RKO (cell line): ENCODE results near the gene SRRM3.
"Not testable (repeated sequence)": the region's sequence is repeated elsewhere in the genome, so short reads cannot be mapped to it uniquely, and the experiment has no call there.

Source experiments
- DNase-seq: peaks from one replicate; pipeline ENCODE4 v3.0.0-alpha.2; 2016; ENCODE audit warnings: low spot score

The SRRM3 gene

DNA sequence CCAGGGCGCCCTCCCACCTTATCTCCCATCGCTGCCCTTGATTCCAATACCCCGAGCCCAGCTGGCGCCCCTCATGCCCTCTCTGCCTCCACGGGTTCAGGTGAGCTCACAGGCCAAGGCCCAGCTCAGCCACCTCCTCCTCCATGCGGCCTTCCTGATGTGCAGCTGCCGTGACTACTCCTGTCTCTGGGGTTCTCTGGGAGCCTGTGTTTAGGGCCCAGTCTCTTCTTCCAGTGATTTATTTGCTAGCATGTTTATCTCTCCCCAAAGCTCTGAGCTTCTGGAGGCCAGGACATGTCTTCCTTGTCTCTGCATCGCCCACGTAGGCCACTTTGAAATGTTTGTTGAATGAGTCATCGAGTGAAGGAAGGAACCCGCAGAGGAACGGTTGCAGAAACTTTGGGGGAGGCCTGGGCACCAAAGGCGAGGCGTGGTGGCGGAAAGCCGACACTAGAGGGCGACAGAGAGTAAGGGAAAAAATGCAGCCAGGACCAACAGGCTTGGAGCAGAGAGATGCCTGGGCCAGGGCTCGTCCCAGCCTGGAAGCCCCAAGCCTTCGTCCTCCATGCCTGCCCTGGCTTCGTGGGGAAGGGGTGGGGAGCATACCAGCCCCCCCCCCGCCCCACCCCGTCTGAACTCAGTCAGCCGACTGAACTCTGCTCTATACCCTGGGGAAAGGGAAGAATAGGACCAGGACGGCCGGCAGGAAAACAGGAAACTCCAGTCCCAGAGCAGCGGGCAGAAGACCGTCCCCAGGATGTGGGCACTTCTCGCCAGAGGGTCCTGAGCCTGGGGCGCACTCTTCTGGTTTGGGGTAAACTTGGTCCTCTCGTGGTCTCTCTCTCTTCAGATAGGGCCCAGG, 89.9 kb downstream of the SRRM3 start:
- peak; percentile 97 for DNase-seq

DNA sequence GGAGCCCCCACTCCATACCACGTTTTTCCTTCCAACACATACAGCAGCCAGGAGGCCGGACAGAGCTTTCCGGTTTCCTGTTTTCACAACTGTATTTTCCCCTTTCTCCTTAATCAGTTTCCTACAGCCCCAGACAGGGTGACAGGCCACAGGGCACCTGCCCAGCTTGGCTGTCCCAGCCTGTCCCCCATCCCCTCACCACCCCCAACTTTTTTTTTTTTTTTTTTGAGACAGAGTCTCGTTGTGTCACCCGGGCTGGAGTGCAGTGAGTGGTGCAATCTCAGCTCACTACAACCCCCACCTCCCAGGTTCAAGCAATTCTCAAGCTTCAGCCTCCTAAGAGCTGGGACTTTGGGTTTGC, 90.5 kb downstream of the SRRM3 start:
- DNase-seq = peak; percentile 32

DNA sequence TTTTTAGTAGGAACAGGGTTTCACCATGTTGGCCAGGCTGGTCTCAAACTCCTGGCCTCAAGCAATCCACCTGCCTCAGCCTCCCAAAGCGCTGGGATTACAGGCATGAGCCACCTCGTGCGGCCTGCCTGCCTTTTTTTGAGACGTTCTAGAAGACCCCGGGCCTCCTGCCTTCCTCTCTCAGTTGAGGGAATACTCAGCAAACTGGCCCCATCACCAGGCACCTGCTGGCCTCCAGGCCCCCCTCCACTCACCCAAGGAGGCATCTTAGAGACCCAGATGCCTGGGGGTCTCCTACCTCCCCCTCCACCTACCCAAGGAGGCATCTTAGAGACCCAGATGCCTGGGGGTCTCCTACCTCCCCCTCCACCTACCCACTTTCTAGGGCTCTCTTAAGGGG, 91.2 kb downstream of the SRRM3 start:
- not testable (repeated sequence) for DNase-seq

DNA sequence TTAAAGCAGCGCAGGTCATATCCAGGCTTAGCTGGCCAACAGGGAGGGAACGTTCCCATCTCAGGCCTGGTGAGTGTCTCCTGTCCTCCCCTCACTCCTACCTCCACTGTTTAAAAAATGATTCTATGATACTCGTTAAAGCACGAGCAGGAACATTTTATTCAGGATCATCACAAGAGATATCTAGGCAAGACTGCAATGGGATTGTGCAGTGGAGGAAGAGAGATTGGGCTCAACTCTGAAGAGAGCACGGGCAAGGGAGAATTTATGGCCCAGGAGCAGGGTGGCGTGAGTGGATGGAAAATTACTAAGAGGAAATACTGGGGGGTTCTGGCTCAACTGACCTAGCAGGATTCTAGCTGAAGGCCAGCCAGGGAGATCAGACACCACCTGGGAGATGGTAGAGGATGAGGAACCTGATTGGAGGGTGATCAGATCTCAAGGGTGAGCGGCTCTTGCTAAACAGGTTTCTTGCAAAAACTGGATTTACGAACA, 91.8 kb downstream of the SRRM3 start:
- DNase-seq = no peak

DNA sequence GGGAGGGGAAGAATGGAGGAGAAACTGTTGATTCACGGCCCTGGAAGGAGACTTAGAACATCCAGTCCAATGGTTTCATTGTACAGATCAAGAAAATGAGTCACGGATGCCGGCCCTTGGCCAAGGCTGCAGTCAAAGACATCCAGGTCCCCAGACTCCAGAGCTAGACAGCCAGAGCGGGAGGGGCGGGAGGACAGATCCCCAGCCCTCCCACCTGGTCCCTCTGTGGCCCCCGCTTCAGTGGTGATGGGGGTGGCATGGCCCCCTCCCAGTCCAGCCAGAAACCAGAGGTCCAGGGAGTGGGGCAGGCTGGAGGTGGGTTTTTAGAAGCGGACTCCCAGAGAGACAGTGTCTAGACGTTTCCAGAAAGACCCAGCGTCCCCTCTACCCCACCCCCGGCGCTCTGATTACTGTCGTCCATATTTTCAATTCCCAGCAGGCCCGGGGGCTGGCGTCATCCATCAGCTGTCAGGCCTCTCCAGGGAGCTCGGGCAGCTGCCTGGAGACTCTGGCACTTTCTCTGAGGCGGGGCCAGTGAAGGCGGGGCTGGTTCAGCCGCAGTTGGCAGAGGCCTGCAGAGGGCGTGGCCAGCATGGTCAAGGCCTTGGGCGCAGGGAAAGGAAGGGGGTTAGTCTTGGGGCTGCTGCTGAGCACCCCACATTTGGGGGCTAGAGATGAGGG, 92.8 kb downstream of the SRRM3 start:
- peak; percentile 86 for DNase-seq

DNA sequence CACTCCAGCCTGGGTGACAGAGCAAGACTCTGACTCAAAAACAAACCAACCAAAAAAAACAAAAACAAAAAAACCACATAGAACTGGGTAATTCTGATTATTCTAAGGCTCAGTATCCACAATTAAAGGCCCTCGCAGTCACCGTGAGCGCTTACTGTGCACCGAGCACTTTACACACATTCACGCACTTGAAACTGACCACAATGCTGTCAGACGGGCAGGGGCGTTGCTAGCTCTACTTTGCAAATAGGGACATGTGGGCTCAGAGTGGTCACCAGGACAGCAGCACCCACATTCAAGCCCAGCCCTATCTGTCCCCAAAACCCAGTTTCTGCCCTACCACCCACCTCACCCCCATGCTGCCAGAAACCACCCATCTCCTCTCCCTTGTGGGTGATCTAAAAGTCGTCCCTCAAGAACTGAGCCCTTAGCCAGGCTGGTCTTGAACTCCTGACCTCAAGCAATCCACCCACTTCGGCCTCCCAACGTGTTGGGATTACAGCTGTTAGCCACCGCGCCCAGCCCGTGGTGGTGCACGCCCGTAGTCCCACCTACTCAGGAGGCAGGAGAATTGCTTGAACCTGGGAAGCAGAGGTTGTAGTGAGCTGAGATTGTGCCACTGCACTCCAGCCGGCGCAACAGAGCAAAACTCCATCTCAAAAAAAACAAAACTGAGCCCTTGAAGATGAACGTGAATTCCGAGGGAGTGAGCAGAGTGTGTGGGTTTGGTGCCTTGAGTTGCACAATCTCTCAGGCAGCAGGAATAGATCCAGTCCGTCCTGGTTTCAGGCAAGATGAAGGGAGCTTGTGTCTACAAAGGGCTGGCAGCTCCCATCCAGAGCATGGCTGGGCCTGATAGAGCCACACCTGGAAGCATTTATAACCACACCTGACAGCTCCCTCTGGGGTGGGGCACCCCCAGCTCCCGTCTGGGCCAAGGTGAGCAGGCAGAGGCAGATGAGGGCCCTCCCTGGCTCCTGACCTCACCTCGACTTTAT, 95.3 kb downstream of the SRRM3 start:
- DNase-seq = no peak

DNA sequence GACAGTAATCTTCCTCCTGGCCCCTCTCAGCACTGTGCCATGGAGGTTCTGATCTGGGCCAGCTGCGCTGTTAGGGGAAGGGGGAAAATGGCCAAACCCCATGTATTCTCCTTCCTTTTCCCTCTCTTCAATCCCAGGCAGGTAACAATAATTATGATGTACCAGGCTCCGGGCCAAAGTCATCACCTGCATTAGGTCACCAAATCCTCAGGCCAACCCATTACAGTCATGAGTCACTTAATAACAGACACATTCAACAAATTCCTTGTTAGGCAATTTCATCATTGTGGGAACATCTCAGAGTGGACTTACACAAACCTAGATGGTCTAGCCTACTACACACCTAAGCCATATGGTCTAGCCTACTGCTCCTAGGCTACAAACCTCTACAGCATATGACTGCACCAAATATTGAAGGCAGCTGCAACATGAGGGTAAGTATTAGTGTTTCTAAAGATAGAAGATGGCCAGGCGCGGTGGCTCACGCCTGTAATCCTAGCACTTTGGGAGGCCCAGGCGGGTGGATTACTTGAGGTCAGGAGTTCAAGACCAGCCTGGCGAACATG, 98.6 kb downstream of the SRRM3 start:
- peak; percentile 73 for DNase-seq

DNA sequence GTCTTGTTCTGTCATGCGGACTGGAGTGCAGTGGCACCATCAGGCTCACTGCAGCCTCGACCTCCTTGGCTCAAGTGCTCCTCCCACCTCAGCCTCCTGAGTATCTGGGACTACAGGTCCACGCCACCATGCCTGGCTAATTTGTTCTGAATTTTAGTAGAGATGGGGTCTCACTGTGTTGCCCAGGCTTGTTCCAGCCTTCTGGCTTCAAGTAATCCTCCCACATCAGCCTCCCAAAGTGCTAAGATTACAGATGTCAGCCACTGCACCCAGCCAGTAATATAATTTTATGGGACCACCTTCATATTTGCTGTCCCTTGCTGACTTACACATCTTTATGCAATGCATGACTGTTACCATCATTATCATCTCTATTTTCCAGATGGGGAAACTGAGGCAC, 99.3 kb downstream of the SRRM3 start:
- no peak for DNase-seq

DNA sequence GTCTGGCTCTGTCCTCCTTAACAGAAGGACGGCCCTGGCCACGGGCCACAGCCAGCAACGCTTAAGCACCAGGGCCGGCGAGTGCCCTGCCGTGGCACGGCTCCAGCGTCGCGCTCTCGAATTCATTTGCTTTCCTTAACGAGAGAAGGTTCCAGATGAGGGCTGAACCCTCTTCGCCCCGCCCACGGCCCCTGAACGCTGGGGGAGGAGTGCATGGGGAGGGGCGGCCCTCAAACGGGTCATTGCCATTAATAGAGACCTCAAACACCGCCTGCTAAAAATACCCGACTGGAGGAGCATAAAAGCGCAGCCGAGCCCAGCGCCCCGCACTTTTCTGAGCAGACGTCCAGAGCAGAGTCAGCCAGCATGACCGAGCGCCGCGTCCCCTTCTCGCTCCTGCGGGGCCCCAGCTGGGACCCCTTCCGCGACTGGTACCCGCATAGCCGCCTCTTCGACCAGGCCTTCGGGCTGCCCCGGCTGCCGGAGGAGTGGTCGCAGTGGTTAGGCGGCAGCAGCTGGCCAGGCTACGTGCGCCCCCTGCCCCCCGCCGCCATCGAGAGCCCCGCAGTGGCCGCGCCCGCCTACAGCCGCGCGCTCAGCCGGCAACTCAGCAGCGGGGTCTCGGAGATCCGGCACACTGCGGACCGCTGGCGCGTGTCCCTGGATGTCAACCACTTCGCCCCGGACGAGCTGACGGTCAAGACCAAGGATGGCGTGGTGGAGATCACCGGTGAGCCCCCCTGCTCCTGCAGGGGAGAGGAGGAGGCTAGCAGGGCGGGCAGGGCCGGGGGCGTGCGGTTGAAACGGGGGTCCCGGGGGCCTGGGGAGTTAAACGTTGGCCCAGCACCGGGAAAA, 100.9 kb downstream of the SRRM3 start, which contains the start of gene HSPB1:
Gene HSPB1 (plus strand): TSS at position 327 of the 855 bp plus-strand sequence. CDS start 40 bp downstream, at position 367.
- peak; percentile 89 for DNase-seq

DNA sequence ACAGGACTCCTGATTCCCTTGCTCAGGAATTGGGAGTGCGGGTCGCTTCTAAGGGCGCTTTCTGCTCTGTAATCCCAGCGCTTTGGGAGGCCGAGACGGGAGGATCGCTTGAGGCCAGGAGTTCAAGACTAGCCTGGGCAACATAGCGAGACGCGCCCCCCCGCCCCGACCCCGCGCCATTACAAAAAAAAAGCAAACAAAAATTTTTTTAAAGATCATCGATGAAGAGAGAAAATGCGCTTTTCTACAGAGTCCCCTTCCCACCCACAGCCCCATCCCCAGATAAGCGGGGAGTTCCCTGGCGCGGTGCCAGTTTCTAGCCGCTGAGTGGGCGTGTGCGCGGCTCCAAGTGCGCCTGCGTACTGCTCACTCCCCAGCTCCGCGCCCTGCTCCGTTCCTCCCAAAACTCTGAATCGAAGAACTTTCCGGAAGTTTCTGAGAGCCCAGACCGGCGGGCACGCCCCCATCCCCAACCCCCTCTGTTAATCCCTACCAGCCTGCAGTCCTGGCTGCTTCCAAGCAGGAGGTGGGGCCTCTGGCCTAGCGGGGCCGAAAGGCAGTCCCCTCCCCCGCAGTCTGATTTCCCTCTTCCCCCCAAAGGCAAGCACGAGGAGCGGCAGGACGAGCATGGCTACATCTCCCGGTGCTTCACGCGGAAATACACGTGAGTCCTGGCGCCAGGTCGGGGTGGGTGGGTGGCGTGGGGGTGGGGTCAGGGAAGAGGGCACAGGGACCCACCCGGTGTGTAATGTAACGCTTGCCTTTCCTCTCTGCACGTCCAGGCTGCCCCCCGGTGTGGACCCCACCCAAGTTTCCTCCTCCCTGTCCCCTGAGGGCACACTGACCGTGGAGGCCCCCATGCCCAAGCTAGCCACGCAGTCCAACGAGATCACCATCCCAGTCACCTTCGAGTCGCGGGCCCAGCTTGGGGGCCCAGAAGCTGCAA, 101.8 kb downstream of the SRRM3 start:
- DNase-seq = peak; percentile 96

DNA sequence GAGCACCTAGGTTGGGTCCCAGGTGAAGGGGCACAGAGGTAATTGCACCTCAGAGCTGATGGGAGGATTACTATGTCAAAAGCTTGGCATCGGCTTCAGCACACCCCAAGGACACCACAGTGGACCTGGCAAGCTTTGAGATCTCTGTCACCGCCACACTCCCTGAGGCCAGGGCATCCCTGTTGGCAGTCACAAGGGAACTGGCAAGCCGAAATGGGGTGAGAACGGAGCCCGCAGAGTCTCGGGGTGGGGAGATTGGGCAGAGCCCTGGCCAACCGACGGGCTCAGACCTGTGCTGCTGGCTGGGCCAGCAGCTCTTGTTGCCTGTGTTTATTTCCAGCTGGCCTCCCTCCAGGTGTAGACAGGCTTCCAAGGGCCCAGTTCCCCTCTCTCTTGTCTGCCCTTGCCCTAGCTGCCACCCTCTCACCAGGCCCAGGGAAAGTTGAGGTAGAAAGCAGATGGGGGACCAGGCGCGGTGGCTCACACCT, 103.2 kb downstream of the SRRM3 start:
- DNase-seq = no peak

DNA sequence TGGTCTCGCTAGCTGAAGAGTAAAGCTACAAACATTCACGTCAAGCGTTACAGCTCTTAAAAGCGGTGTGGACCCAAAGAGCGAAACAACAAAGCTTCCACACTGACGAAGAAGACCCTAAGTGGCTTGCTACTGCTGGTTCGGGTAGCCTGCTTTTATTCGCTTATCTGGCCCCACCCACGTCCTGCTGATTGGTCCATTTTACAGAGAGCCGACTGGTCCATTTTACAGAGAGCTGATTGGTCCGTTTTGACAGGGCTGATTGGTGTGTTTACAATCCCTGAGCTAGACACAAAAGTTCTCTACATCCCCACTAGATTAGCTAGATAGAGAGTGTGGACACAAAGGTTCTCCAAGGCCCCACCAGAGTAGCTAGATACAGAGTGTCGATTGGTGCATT, 107.2 kb downstream of the SRRM3 start:
- not testable (repeated sequence) for DNase-seq

DNA sequence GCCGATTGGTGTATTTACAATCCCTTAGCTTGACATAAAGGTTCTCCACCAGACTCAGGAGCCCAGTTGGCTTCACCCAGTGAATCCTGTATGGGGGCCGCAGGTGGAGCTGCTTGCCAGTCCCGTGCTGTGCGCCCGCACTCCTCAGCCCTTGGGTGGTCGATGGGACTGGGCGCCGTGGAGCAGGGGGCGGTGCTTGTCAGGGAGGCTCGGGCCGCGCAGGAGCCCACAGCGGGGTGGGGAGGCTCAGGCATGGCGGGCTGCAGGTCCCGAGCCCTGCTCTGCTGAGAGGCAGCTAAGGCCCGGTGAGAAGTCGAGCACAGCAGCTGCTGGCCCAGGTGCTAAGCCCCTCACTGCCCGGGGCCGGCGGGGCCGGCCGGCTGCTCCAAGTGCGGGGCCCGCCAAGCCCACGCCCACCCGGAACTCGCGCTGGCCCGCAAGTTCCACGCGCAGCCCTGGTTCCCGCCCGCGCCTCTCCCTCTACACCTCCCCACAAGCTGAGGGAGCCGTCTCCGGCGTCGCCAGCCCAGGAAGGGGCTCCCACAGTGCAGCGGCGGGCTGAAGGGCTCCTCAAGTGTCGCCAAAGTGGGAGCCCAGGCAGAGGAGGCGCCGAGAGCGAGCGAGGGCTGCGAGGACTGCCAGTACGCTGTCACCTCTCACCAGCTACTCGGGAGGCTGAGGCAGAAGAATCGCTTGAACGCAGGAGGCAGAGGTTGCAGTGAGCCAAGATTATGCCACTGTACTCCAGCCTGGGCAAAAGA, 107.8 kb downstream of the SRRM3 start:
- not testable (repeated sequence) for DNase-seq

DNA sequence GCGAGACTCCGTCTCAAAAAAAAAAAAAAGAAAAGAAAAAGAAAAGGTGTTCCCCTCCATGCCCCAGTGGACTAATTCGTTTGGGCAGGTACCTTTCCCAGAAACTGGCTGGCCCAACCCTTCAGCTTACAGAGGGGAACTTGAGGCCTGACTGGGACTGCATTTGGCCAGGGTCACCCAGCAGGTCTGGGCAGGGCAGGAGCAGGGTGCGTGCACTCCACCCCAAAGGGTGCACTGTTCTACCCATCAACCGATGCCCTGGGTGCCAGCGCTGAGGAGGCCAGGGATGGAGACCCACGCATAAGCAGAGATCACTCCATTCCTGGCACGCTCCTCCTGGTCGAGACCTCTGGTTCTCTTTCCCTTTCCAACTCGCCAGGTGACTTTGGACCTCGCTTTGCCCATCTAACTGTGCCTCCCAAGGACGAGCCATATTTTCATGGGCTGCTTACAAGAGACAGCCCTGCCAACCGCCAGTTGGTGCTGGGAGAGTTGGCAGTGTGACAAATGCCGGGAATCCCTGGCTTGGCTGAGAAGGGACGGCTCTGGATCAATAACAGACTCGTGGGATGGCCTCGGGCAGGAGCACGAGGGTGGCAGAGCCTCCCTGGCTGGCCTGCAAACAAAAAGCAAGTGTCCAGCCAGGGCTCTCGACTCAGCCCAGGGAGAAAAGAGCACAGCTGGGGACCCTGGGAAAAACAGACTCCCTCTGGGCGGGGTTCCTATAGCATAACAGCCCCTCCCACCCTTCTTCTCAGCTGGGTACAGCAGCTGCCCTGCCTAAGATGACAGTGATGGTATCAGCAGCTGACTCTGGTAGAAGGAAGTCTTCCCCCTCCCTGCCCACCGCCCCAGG, 108.6 kb downstream of the SRRM3 start:
- DNase-seq = no peak

DNA sequence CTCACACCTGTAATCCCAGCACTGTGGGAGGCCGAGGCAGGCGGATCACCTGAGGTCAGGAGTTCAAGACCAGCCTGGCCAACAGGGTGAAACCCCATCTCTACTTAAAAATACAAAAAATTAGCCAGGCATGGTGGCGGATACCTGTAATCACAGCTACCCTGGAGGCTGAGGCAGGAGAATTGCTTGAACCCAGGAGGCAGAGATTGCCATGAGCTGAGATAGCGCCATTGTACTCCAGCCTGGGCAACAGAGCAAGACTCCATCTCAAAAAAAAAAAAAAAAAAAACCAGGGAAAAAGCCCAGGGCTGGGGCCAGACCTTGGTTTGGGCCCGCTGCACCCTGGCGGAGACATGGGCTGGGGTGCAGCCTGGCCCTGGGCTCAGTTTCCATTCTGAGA, 110.1 kb downstream of the SRRM3 start:
- not testable (repeated sequence) for DNase-seq

DNA sequence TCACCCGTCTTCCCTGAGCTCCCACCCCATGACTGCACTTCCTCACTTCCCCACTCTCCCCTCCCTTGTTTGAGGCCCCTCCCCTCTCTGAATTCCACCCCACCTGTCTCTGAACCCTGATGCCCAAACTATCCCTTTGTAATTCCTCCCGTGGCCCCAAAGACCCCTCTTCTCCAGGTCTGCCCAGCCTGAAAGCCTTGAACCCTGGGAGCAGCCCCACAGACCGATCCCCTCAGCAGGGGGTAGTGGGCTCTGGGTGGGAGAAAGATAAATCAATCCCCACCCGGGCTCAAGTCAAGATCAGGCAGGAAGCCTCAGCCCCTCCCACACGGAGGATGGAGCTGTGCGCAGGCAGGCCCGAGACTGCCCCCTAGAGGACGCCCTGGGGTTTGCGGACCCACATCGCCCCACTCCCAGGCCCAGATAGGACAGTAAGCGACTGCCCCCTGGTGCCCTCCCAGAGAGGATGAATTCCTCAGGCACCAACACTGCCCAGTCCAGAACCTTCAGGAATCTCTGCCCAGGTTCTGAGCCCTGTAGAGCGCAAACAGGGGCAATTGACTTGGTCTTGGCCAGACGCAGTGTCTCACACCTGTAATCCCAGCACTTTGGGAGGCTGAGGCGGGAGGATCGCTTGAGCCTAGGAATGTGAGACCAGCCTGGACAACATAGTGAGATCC, 112.5 kb downstream of the SRRM3 start:
- DNase-seq = peak; percentile 92

DNA sequence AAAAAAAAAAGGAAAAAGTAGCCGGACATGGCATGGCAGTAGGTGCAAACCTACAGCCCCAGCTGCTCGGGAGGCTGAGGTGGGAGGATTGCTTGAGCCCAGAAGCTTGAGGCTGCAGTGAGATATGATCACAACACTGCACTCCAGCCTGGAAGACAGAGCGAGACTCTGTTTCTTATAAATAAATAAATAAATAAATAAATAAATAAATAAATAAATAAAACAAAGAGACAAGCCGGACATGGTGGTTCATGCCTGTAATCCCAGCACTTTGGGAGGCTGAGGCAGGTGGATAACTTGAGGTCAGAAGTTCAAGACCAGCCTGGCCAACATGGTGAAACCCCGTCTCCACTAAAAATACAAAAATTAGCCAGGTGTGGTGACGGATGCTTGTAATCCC, 113.0 kb downstream of the SRRM3 start:
- not testable (repeated sequence) for DNase-seq
